HCT116 (cell line): ENCODE data around the gene CEBPB. TPM values are rescaled to one million over a fixed set of nuclear protein-coding genes. Genes with fewer than 3 reads are reported as not detected.

ENCODE experiments used
- ATAC-seq: fragments of 200-7000 bp; cut with Tn5 transposase; 2 replicates; pipeline ENCODE4 v1.9.1; 2020; ENCODE audit warnings: mild to moderate bottlenecking, moderate library complexity
- BruUV-seq: library from RNA; stranded (reverse); fragments of 400-500 nt; replicated peaks from 2 replicates; lab custom pipeline; 2021; lab: Mats Ljungman, UMichigan
- CTCF ChIA-PET: fragments of 300-600 bp; sonication (Branson Sonifier 250); formaldehyde crosslinking; loops from one replicate; lab custom pipeline; 2021; ENCODE audit warnings: antibody characterized with exemption; lab: Charles Lee
- POLR2A ChIA-PET: fragments of 300-600, 350-600 bp; sonication (Branson Sonifier 250); formaldehyde crosslinking; loops from one replicate; lab custom pipeline; 2021; ENCODE audit warnings: antibody characterized with exemption; lab: Charles Lee
- RAD21 ChIA-PET, 2 experiments: fragments of 300-600 bp; sonication (Branson Sonifier 250); formaldehyde crosslinking; loops; one replicate each; lab custom pipeline; 2023; ENCODE audit warnings: low total read pairs in 2 of 2; ENCODE audit not compliant: uncharacterized antibody in 2 of 2, unreplicated experiment in 2 of 2, low non-redundant PET in 1 of 2; lab: Charles Lee
- DNase-seq: peaks from one replicate; pipeline ENCODE4 v3.0.0-alpha.2; 2010; ENCODE audit warnings: low read depth, low spot score
- H2AFZ ChIP-seq: fragments of 200-600 bp; shearing (Covaris generic), sonication (generic); 2 replicates; pipeline ENCODE4 v1.6.1; 2017; ENCODE audit warnings: low read depth, mixed run types, mixed read lengths, antibody characterized with exemption, low read length; ENCODE audit not compliant: poor library complexity, severe bottlenecking
- H3K27ac ChIP-seq: 2 replicates; pipeline ENCODE4 v1.5.1; 2012; ENCODE audit warnings: low read depth, low read length
- H3K27me3 ChIP-seq: fragments of 200-600 bp; sonication (generic); 2 replicates; pipeline ENCODE4 v1.6.1; 2016; ENCODE audit warnings: mixed run types, low read length, mixed read lengths; ENCODE audit not compliant: insufficient read depth
- H3K36me3 ChIP-seq, 2 experiments: fragments of 200-500 bp in 1 of 2; fragments of 200-600 bp in 1 of 2; sonication (Bioruptor generic) in 1 of 2; sonication (generic) in 1 of 2; 2 replicates each; pipeline versions ENCODE4 v1.5.1 to v1.6.1; 2014 to 2016; ENCODE audit warnings: low read length in 2 of 2, inconsistent platforms in 1 of 2, mixed read lengths in 1 of 2, mixed run types in 1 of 2; ENCODE audit not compliant: insufficient read depth in 2 of 2, control insufficient read depth in 1 of 2
- H3K4me1 ChIP-seq, 2 experiments: fragments of 200-600 bp in 1 of 2; sonication (generic) in 1 of 2; 2 replicates each; pipeline versions ENCODE4 v1.5.1 to v1.6.1; 2012 to 2017; ENCODE audit warnings: low read length in 2 of 2, inconsistent platforms in 1 of 2, mild to moderate bottlenecking in 1 of 2, mixed read lengths in 1 of 2, mixed run types in 1 of 2, moderate library complexity in 1 of 2; ENCODE audit not compliant: insufficient read depth in 2 of 2, control insufficient read depth in 1 of 2
- H3K4me2 ChIP-seq: fragments of 200-600 bp; sonication (generic); 2 replicates; pipeline ENCODE4 v1.6.1; 2017; ENCODE audit warnings: mixed run types, low read length, mixed read lengths
- H3K4me3 ChIP-seq, 2 experiments: fragments of 200-600 bp in 1 of 2; sonication (generic) in 1 of 2; replicated peaks in 1 of 2; 2 replicates each; pipeline ENCODE4 v1.5.1; 2011 to 2016; ENCODE audit warnings: low read length in 2 of 2, control low read depth in 1 of 2, low read depth in 1 of 2, mild to moderate bottlenecking in 1 of 2, mixed read lengths in 1 of 2, mixed run types in 1 of 2
- H3K79me2 ChIP-seq: fragments of 200-600 bp; sonication (generic); 2 replicates; pipeline ENCODE4 v1.6.1; 2017; ENCODE audit warnings: mild to moderate bottlenecking, mixed run types, low read length, moderate library complexity, mixed read lengths; ENCODE audit not compliant: insufficient read depth
- H3K9ac ChIP-seq: fragments of 200-600 bp; sonication (generic); 2 replicates; pipeline ENCODE4 v1.6.1; 2016; ENCODE audit warnings: low read length, mixed read lengths
- H3K9me2 ChIP-seq: fragments of 200-600 bp; sonication (generic), shearing (Covaris generic); 2 replicates; pipeline ENCODE4 v1.6.1; 2017; ENCODE audit warnings: mixed run types, mild to moderate bottlenecking, moderate library complexity; ENCODE audit not compliant: insufficient read depth
- H3K9me3 ChIP-seq, 2 experiments: fragments of 200-500 bp in 1 of 2; fragments of 200-600 bp in 1 of 2; sonication (Bioruptor generic) in 1 of 2; sonication (generic) in 1 of 2; 2 replicates each; pipeline ENCODE4 v1.6.1; 2014 to 2017; ENCODE audit warnings: low read length in 2 of 2, mixed read lengths in 2 of 2, inconsistent platforms in 1 of 2, low read depth in 1 of 2, mild to moderate bottlenecking in 1 of 2, mixed run types in 1 of 2, moderate library complexity in 1 of 2; ENCODE audit not compliant: control insufficient read depth in 1 of 2, insufficient read depth in 1 of 2
- H4K20me1 ChIP-seq: fragments of 200-600 bp; sonication (generic), shearing (Covaris generic); 2 replicates; pipeline ENCODE4 v1.6.1; 2017; ENCODE audit warnings: mixed run types, mild to moderate bottlenecking, moderate library complexity; ENCODE audit not compliant: insufficient read depth
- CBX3 ChIP-seq: IDR thresholded peaks from 2 replicates; pipeline ENCODE4 v1.6.1; 2012; ENCODE audit warnings: low read depth
- CEBPB ChIP-seq: IDR thresholded peaks from 2 replicates; pipeline ENCODE4 v1.6.1; 2012; ENCODE audit warnings: low read depth
- EGR1 ChIP-seq: IDR thresholded peaks from 2 replicates; pipeline ENCODE4 v1.6.1; 2012; ENCODE audit warnings: low read depth
- ELF1 ChIP-seq: IDR thresholded peaks from 2 replicates; pipeline ENCODE4 v1.6.1; 2012; ENCODE audit warnings: low read depth, borderline replicate concordance
- EZH2 ChIP-seq: fragments of 200-600 bp; sonication (generic); IDR thresholded peaks from 2 replicates; pipeline ENCODE4 v1.6.1; 2017; ENCODE audit warnings: antibody characterized with exemption, mixed run types
- EZH2phosphoT487 ChIP-seq: fragments of 200-600 bp; IDR thresholded peaks from 2 replicates; pipeline ENCODE4 v1.6.1; 2018; ENCODE audit warnings: antibody characterized with exemption, borderline replicate concordance
- FOSL1 ChIP-seq: IDR thresholded peaks from 2 replicates; pipeline ENCODE4 v1.6.1; 2012; ENCODE audit warnings: low read depth
- JUND ChIP-seq: IDR thresholded peaks from 2 replicates; pipeline ENCODE4 v1.6.1; 2012
- POLR2A ChIP-seq: IDR thresholded peaks from 2 replicates; pipeline ENCODE4 v1.7.0; 2011; ENCODE audit warnings: borderline replicate concordance; ENCODE audit not compliant: insufficient read depth, insufficient read length; ENCODE audit errors: extremely low read depth
- POLR2AphosphoS5 ChIP-seq: IDR thresholded peaks from 2 replicates; pipeline ENCODE4 v1.6.1; 2011; ENCODE audit warnings: mild to moderate bottlenecking, low read depth, low read length, moderate library complexity
- SIN3A ChIP-seq: IDR thresholded peaks from 2 replicates; pipeline ENCODE4 v1.6.1; 2012; ENCODE audit warnings: low read depth
- SP1 ChIP-seq: IDR thresholded peaks from 2 replicates; pipeline ENCODE4 v1.6.1; 2012; ENCODE audit warnings: low read depth
- SRF ChIP-seq: IDR thresholded peaks from 2 replicates; pipeline ENCODE4 v1.6.1; 2012; ENCODE audit warnings: low read depth
- ZNF274 ChIP-seq: fragments of 200-500 bp; sonication (Bioruptor generic); IDR thresholded peaks from 2 replicates; pipeline ENCODE4 v1.6.1; 2014; ENCODE audit warnings: mild to moderate bottlenecking, low read depth, low read length, inconsistent platforms
- intact Hi-C: fragments of 100-400 bp; cut with micrococcal nuclease; formaldehyde crosslinking; loops from 2 replicates; pipeline ENCODE4 v1.10.0; 2022
- total RNA-seq: library from RNA; stranded (reverse); gene quantifications from one replicate; pipeline ENCODE4 v1.2.1, GENCODE V29; 2021; ENCODE audit not compliant: unreplicated experiment
- TF ChIP-seq, protein P1 (sequence below): IDR thresholded peaks from 2 replicates; pipeline ENCODE4 v1.6.1; 2012
- TF ChIP-seq, protein P2 (sequence below): IDR thresholded peaks from 2 replicates; pipeline ENCODE4 v1.6.1; 2012; ENCODE audit warnings: low read depth
- TF ChIP-seq, protein P3 (sequence below): IDR thresholded peaks from 2 replicates; pipeline ENCODE4 v1.6.1; 2012
- TF ChIP-seq, protein P4 (sequence below): IDR thresholded peaks from 2 replicates; pipeline ENCODE4 v1.6.1; 2011; ENCODE audit warnings: mild to moderate bottlenecking, low read length, moderate library complexity; ENCODE audit not compliant: insufficient replicate concordance; ENCODE audit errors: extremely low read depth

CEBPB gene
- total RNA-seq, 1 experiment from 2014 or later = 113 TPM

DNA sequence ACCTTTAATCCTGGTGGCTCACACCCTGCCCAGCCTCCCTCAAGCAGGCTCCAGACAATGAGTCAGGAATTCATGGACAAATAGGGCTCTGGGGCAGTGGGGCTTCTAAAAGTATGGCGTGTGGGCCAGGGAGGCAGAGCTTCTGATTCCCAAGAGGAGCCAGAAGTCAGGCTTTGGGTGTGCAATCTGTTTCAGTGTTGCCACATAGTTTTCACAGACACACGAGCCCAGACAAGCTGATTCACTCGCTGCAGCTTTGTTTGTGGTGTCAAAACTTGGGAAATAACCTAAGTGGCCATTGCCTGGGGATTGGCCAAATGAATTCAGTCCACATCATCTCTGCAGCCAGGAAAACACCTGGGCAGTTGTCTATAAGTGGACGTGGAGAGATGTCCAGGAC is 46.3 kb upstream of the CEBPB start (continued):
- TF ChIP-seq POLR2AphosphoS5 (no peak), SIN3A (no peak)
- TF ChIP-seq, all 23 proteins: peak for 0

DNA sequence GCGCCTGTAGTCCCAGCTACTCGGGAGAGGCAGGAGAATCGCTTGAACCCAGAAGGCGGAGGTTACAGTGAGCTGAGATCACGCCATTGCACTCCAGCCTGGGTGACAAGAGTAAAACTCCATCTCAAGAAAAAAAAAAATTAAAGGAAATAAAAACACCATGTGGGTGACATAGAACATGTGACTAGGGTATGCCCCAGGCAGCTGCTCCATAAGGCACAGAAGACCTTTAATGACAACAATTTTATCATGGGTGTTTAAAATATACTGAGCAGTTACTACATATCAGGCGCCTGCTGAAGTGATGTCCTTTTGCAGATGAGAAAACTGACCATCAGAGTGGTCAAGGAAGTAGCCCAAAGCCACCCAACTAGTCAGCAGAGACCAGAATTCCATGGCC is 45.1 kb upstream of the CEBPB start:
- intact Hi-C loops = no loop called here
- Histone ChIP-seq H3K27me3 (no peaks in the 10 kb centered on the region), H3K4me3 (no peak overlapping the region), H3K79me2 (peaks cover 90% of the 10 kb centered on the region), H3K9me2 (no peaks in the 10 kb centered on the region), H2AFZ (no peak overlapping the region), H3K36me3 (peaks cover 38 to 45% of the 10 kb centered on the region in 2 experiments), H3K4me2 (no peak overlapping the region), H3K9me3 (no peaks in the 10 kb centered on the region), H3K4me1 (peaks cover 9 to 64% of the 10 kb centered on the region in 2 experiments), H4K20me1 (no peaks in the 10 kb centered on the region), H3K27ac (no peak overlapping the region), H3K9ac (no peak overlapping the region)
- no peak for ATAC-seq
- no peak for DNase-seq
- CTCF ChIA-PET = no interaction called here
- POLR2A ChIA-PET = no interaction called here
- no peak for TF ChIP-seq POLR2A
- no peak for TF ChIP-seq SRF
- TF ChIP-seq FOSL1 = no peak
- TF ChIP-seq CBX3 = no peak
- no peak for TF ChIP-seq CEBPB
- no peak for TF ChIP-seq SP1
- no peak for TF ChIP-seq POLR2AphosphoS5
- no peak for TF ChIP-seq ZNF274
- TF ChIP-seq, protein P1, sequence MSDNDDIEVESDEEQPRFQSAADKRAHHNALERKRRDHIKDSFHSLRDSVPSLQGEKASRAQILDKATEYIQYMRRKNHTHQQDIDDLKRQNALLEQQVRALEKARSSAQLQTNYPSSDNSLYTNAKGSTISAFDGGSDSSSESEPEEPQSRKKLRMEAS = no peak
- TF ChIP-seq, protein P2, sequence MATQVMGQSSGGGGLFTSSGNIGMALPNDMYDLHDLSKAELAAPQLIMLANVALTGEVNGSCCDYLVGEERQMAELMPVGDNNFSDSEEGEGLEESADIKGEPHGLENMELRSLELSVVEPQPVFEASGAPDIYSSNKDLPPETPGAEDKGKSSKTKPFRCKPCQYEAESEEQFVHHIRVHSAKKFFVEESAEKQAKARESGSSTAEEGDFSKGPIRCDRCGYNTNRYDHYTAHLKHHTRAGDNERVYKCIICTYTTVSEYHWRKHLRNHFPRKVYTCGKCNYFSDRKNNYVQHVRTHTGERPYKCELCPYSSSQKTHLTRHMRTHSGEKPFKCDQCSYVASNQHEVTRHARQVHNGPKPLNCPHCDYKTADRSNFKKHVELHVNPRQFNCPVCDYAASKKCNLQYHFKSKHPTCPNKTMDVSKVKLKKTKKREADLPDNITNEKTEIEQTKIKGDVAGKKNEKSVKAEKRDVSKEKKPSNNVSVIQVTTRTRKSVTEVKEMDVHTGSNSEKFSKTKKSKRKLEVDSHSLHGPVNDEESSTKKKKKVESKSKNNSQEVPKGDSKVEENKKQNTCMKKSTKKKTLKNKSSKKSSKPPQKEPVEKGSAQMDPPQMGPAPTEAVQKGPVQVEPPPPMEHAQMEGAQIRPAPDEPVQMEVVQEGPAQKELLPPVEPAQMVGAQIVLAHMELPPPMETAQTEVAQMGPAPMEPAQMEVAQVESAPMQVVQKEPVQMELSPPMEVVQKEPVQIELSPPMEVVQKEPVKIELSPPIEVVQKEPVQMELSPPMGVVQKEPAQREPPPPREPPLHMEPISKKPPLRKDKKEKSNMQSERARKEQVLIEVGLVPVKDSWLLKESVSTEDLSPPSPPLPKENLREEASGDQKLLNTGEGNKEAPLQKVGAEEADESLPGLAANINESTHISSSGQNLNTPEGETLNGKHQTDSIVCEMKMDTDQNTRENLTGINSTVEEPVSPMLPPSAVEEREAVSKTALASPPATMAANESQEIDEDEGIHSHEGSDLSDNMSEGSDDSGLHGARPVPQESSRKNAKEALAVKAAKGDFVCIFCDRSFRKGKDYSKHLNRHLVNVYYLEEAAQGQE = no peak
- TF ChIP-seq EZH2phosphoT487 = no peak
- TF ChIP-seq, protein P3, sequence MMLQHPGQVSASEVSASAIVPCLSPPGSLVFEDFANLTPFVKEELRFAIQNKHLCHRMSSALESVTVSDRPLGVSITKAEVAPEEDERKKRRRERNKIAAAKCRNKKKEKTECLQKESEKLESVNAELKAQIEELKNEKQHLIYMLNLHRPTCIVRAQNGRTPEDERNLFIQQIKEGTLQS = no peak
- TF ChIP-seq SIN3A = no peak
- TF ChIP-seq EZH2 = no peak
- no peak for TF ChIP-seq ELF1
- no peak for TF ChIP-seq JUND
- TF ChIP-seq EGR1 = no peak
- TF ChIP-seq, protein P4, sequence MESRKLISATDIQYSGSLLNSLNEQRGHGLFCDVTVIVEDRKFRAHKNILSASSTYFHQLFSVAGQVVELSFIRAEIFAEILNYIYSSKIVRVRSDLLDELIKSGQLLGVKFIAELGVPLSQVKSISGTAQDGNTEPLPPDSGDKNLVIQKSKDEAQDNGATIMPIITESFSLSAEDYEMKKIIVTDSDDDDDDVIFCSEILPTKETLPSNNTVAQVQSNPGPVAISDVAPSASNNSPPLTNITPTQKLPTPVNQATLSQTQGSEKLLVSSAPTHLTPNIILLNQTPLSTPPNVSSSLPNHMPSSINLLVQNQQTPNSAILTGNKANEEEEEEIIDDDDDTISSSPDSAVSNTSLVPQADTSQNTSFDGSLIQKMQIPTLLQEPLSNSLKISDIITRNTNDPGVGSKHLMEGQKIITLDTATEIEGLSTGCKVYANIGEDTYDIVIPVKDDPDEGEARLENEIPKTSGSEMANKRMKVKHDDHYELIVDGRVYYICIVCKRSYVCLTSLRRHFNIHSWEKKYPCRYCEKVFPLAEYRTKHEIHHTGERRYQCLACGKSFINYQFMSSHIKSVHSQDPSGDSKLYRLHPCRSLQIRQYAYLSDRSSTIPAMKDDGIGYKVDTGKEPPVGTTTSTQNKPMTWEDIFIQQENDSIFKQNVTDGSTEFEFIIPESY = no peak
- RAD21 ChIA-PET = no interaction called here
- no TSS peak for BruUV-seq
